Nephron (organoid): Measurements from ENCODE around the gene APIP.

ENCODE experiments used
- H3K27ac Mint-ChIP-seq, 3 experiments: 2 replicates each; pipeline ENCODE4 v1.8.0; 2020; ENCODE audit warnings: mixed read lengths in 3 of 3, mild to moderate bottlenecking in 2 of 3, moderate library complexity in 1 of 3
- H3K27me3 Mint-ChIP-seq: 2 replicates; pipeline ENCODE4 v1.8.0; 2021; ENCODE audit warnings: low read depth, mild to moderate bottlenecking, moderate library complexity, mixed read lengths
- H3K36me3 Mint-ChIP-seq: 2 replicates; pipeline ENCODE4 v1.8.0; 2020; ENCODE audit warnings: low read depth, mixed read lengths
- H3K4me1 Mint-ChIP-seq: 2 replicates; pipeline ENCODE4 v1.8.0; 2020; ENCODE audit warnings: mixed read lengths
- H3K4me3 Mint-ChIP-seq, 3 experiments: 2 replicates each; pipeline ENCODE4 v1.8.0; 2020; ENCODE audit warnings: mild to moderate bottlenecking in 3 of 3, mixed read lengths in 3 of 3, moderate library complexity in 2 of 3
- H3K9me3 Mint-ChIP-seq: 2 replicates; pipeline ENCODE4 v1.8.0; 2020; ENCODE audit warnings: mixed read lengths
- CTCF ChIP-seq, 3 experiments: fragments of 200-600 bp; sonication (generic); IDR thresholded peaks; one replicate each; pipeline ENCODE4 v1.5.0; 2021; ENCODE audit warnings: antibody characterized with exemption in 3 of 3; ENCODE audit not compliant: unreplicated experiment in 3 of 3

Gene APIP

GRCh38 chr11:34941688-34942087 is 25.5 kb upstream of the APIP start:
- H3K4me3 Mint-ChIP-seq: no peak overlapping the region
- peaks cover 11% of the 10 kb centered on the region for H3K9me3 Mint-ChIP-seq
- no peak overlapping the region for H3K27ac Mint-ChIP-seq
- H3K27me3 Mint-ChIP-seq: no peaks in the 10 kb centered on the region
- TF ChIP-seq CTCF (IDR thresholded peaks at IDR 0.05; ENCODE audit: unreplicated experiment in 3 of 3): no peak
- no peaks in the 10 kb centered on the region for H3K4me1 Mint-ChIP-seq
- H3K36me3 Mint-ChIP-seq: peaks cover 52% of the 10 kb centered on the region

GRCh38 chr11:34940026-34940677 is 24.0 kb upstream of the APIP start:
- H3K27ac Mint-ChIP-seq: no peak overlapping the region
- TF ChIP-seq CTCF (IDR thresholded peaks at IDR 0.05; ENCODE audit: unreplicated experiment in 3 of 3): no peak

GRCh38 chr11:34938611-34939010 is 22.4 kb upstream of the APIP start:
- H3K9me3 Mint-ChIP-seq: peaks cover 4% of the 10 kb centered on the region
- H3K4me1 Mint-ChIP-seq: no peaks in the 10 kb centered on the region
- no peak overlapping the region for H3K4me3 Mint-ChIP-seq
- no peak for TF ChIP-seq CTCF (IDR thresholded peaks at IDR 0.05; ENCODE audit: unreplicated experiment in 3 of 3)
- peaks cover 41% of the 10 kb centered on the region for H3K36me3 Mint-ChIP-seq
- no peak overlapping the region for H3K27ac Mint-ChIP-seq
- no peaks in the 10 kb centered on the region for H3K27me3 Mint-ChIP-seq

More at GRCh38 chr11:34940026-34940677, 24.0 kb upstream of the APIP start:
- Mint-ChIP-seq H3K4me3 (no peak overlapping the region), H3K27me3 (no peaks in the 10 kb centered on the region), H3K36me3 (peaks cover 48% of the 10 kb centered on the region), H3K9me3 (peaks cover 9% of the 10 kb centered on the region), H3K4me1 (no peaks in the 10 kb centered on the region)

DNA sequence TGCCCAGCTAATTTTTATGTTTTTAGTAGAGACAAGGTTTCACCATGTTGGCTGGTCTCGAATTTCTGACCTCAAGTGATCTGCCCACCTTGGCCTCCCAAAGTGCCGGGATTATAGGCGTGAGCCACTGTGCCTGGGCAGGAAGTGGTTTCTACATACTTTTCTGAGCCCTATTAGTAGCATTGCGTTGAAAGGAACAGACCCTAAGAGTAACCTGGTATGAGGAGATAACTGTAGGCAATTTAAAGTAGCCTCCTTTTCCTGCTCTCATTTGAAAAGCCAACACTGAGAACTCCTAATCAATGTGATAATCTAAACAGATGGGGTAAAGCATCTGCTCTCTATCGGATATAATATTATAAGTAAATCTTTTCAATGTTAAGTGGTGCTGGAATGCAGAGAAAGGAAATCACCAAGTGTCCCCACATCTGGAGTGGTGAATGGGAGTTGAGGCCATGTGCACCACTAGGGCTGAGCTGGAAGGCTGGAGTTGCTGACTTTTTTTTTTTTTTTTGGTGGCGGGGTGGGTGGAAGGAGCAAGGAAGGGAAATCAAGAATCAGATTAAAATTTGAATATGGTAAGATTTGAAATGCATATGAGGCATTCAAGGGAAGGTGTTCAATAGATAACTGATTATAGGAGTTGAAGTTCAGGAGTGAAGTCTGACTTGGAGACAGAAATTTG is 20.9 kb upstream of the APIP start:
- no peaks in the 10 kb centered on the region for H3K27me3 Mint-ChIP-seq
- no peak overlapping the region for H3K27ac Mint-ChIP-seq
- peaks cover 47% of the 10 kb centered on the region for H3K36me3 Mint-ChIP-seq
- no peak overlapping the region for H3K4me3 Mint-ChIP-seq
- peaks cover 2% of the 10 kb centered on the region for H3K9me3 Mint-ChIP-seq
- TF ChIP-seq CTCF (IDR thresholded peaks at IDR 0.05; ENCODE audit: unreplicated experiment in 3 of 3): no peak
- H3K4me1 Mint-ChIP-seq: no peaks in the 10 kb centered on the region

GRCh38 chr11:34929794-34930763 is 13.9 kb upstream of the APIP start:
- Mint-ChIP-seq H3K36me3 (peaks cover 25% of the 10 kb centered on the region), H3K27ac (no peak overlapping the region), H3K4me1 (peaks cover 22% of the 10 kb centered on the region), H3K27me3 (no peaks in the 10 kb centered on the region), H3K9me3 (no peaks in the 10 kb centered on the region), H3K4me3 (no peak overlapping the region)
- TF ChIP-seq CTCF (IDR thresholded peaks at IDR 0.05; ENCODE audit: unreplicated experiment in 3 of 3): no peak
